Gastrocnemius medialis (tissue), 4 donors: ENCODE results near the gene EEFSEC. TPM values are rescaled to one million over a fixed set of nuclear protein-coding genes. Genes with fewer than 3 reads are reported as not detected.

Experiments
- ATAC-seq, 2 donors: fragments of 150-250 bp; one replicate each; pipeline ENCODE4 v1.9.1; 2016
- DNase-seq, 2 donors: peaks; one replicate each; pipeline ENCODE4 v3.0.0-alpha.2; 2019
- H3K27ac ChIP-seq, 4 donors: fragments of 200-600 bp; sonication (generic); 1 replicate in 1 of 4; 2 replicates in 3 of 4; pipeline ENCODE4 v1.5.1; 2016 to 2018; ENCODE audit warnings: mild to moderate bottlenecking in 2 of 4, moderate library complexity in 1 of 4
- H3K27me3 ChIP-seq, 3 donors: fragments of 200-600 bp; sonication (generic) in 2 of 3; 1 replicate in 1 of 3; 2 replicates in 2 of 3; pipeline versions ENCODE4 v1.5.1 to v1.6.0; 2016 to 2019; ENCODE audit warnings: mild to moderate bottlenecking in 1 of 3, moderate library complexity in 1 of 3
- H3K36me3 ChIP-seq, 2 donors: fragments of 200-600 bp; sonication (generic) in 1 of 2; one replicate each; pipeline ENCODE4 v1.5.1; 2017 to 2018
- H3K4me1 ChIP-seq, 2 donors: fragments of 200-600 bp; sonication (generic) in 1 of 2; one replicate each; pipeline ENCODE4 v1.5.1; 2016 to 2017; ENCODE audit warnings: mild to moderate bottlenecking in 2 of 2
- H3K4me3 ChIP-seq, 4 donors: fragments of 200-600 bp; sonication (generic) in 3 of 4; 1 replicate in 1 of 4; 2 replicates in 3 of 4; pipeline ENCODE4 v1.5.1; 2016 to 2019; ENCODE audit warnings: mild to moderate bottlenecking in 2 of 4
- H3K9me3 ChIP-seq, 3 donors: fragments of 200-600 bp; sonication (generic) in 2 of 3; 1 replicate in 1 of 3; 2 replicates in 2 of 3; pipeline ENCODE4 v1.5.1; 2016 to 2019
- CTCF ChIP-seq, 5 experiments: fragments of 450-650 bp in 3 of 5; fragments of 200-600 bp in 2 of 5; sonication (generic) in 2 of 5; IDR thresholded peaks in 4 of 5; conservative IDR thresholded peaks in 1 of 5; 1 replicate in 4 of 5; 2 replicates in 1 of 5; pipeline ENCODE4 v1.5.1; 2016 to 2019; ENCODE audit warnings: antibody characterized with exemption in 5 of 5, mild to moderate bottlenecking in 3 of 5, moderate library complexity in 3 of 5
- POLR2A ChIP-seq, 2 donors: fragments of 450-650 bp; IDR thresholded peaks; one replicate each; pipeline ENCODE4 v1.6.1; 2017; ENCODE audit warnings: antibody characterized with exemption in 2 of 2, mild to moderate bottlenecking in 2 of 2, moderate library complexity in 2 of 2
- in situ Hi-C, 4 donors: fragments of 200-750 bp; cut with MboI; loops; one replicate each; pipeline versions ENCODE4 v1.15.0 to v1.8.0; 2017; ENCODE audit warnings: low sequenced_read_pairs in 4 of 4
- intact Hi-C: fragments of 100-400 bp; cut with DNase I; formaldehyde crosslinking; loops from one replicate; pipeline ENCODE4 v1.15.1; 2023; ENCODE audit warnings: low total_unique reads
- total RNA-seq, 4 donors: library from RNA; depleted of rRNA; stranded (reverse); fragments of >200 nt; gene quantifications; one replicate each; pipeline versions ENCODE4 v1.1.0 to v1.2.3, GENCODE V29; 2016

EEFSEC gene
- total RNA-seq, 4 donors from 2014 or later = 21.0 to 29.4 (median 23.4) TPM

- ATAC-seq (no peak), DNase-seq (no peak)
- Histone ChIP-seq H3K36me3 (no peaks in the 10 kb centered on the region), H3K4me1 (no peaks in the 10 kb centered on the region), H3K9me3 (no peaks in the 10 kb centered on the region), H3K27me3 (no peaks in the 10 kb centered on the region), H3K4me3 (no peak overlapping the region), H3K27ac (no peak overlapping the region)
- intact Hi-C loops (no loop called here), in situ Hi-C loops (loop anchor here in 1 of 4 donors (25.0 kb wide), 1 partner anchor 140 kb away; no protein-coding TSS in a partner anchor)
- TF ChIP-seq POLR2A (IDR thresholded peaks at IDR 0.05) (no peak), CTCF (IDR thresholded peaks at IDR 0.05 in 4 of 5, conservative IDR thresholded peaks at IDR 0.05 in 1 of 5) (no peak)
These were observed 294.3 kb downstream of the EEFSEC start for GRCh38 chr3:128447561-128448013.

GRCh38 chr3:128448491-128448890 lies 295.2 kb downstream of the EEFSEC start:
- intact Hi-C loops (no loop called here), in situ Hi-C loops (loop anchor here in 1 of 4 donors (25.0 kb wide), 1 partner anchor 139 kb away; no protein-coding TSS in a partner anchor)
- H3K4me3 ChIP-seq = no peak overlapping the region

GRCh38 chr3:128449111-128449638 lies 295.9 kb downstream of the EEFSEC start:
- no peak for ATAC-seq
- Histone ChIP-seq H3K27ac (no peak overlapping the region), H3K4me3 (no peak overlapping the region), H3K27me3 (no peaks in the 10 kb centered on the region), H3K4me1 (no peaks in the 10 kb centered on the region), H3K36me3 (no peaks in the 10 kb centered on the region), H3K9me3 (no peaks in the 10 kb centered on the region)
- TF ChIP-seq POLR2A (IDR thresholded peaks at IDR 0.05) = no peak
- no peak for TF ChIP-seq CTCF (IDR thresholded peaks at IDR 0.05 in 4 of 5, conservative IDR thresholded peaks at IDR 0.05 in 1 of 5)
- in situ Hi-C loops (loop anchor here in 1 of 4 donors (25.0 kb wide), 1 partner anchor 138 kb away; no protein-coding TSS in a partner anchor), intact Hi-C loops (no loop called here)
- no peak for DNase-seq

More at GRCh38 chr3:128448491-128448890, 295.2 kb downstream of the EEFSEC start:
- H3K4me1 ChIP-seq = no peaks in the 10 kb centered on the region
- H3K27me3 ChIP-seq = no peaks in the 10 kb centered on the region
- ATAC-seq (no peak), DNase-seq (no peak)
- H3K36me3 ChIP-seq = no peaks in the 10 kb centered on the region
- no peak for TF ChIP-seq CTCF (IDR thresholded peaks at IDR 0.05 in 4 of 5, conservative IDR thresholded peaks at IDR 0.05 in 1 of 5)
- TF ChIP-seq POLR2A (IDR thresholded peaks at IDR 0.05) = no peak
- H3K9me3 ChIP-seq = no peaks in the 10 kb centered on the region
- no peak overlapping the region for H3K27ac ChIP-seq

- intact Hi-C loops = no loop called here
These were observed 298.8 kb downstream of the EEFSEC start for GRCh38 chr3:128452120-128452519.

GRCh38 chr3:128452678-128453275 lies 299.5 kb downstream of the EEFSEC start:
- Histone ChIP-seq H3K4me1 (no peaks in the 10 kb centered on the region), H3K27me3 (peaks cover 0 to 7% (median 0%) of the 10 kb centered on the region in 3 donors), H3K4me3 (no peak overlapping the region), H3K27ac (no peak overlapping the region), H3K36me3 (no peaks in the 10 kb centered on the region), H3K9me3 (no peaks in the 10 kb centered on the region)
- intact Hi-C loops (no loop called here), in situ Hi-C loops (no loop called here)
- TF ChIP-seq CTCF (IDR thresholded peaks at IDR 0.05 in 4 of 5, conservative IDR thresholded peaks at IDR 0.05 in 1 of 5) (no peak), POLR2A (IDR thresholded peaks at IDR 0.05) (no peak)
- ATAC-seq = no peak
- DNase-seq = no peak

More at GRCh38 chr3:128452120-128452519, 298.8 kb downstream of the EEFSEC start:
- no peaks in the 10 kb centered on the region for H3K9me3 ChIP-seq
- peaks cover 0 to 7% (median 0%) of the 10 kb centered on the region in 3 donors for H3K27me3 ChIP-seq
- no peaks in the 10 kb centered on the region for H3K4me1 ChIP-seq
- DNase-seq = no peak
- no peak overlapping the region for H3K27ac ChIP-seq
- no peaks in the 10 kb centered on the region for H3K36me3 ChIP-seq
- ATAC-seq = no peak
- no peak for TF ChIP-seq POLR2A (IDR thresholded peaks at IDR 0.05)
- in situ Hi-C loops = no loop called here
- no peak overlapping the region for H3K4me3 ChIP-seq
